GM21529 (cell line): ENCODE results near the gene NKX6-2.
"Not testable (repeated sequence)": the region's sequence is repeated elsewhere in the genome, so short reads cannot be mapped to it uniquely, and the experiment has no call there.

Source experiments
- ATAC-seq: cut with Tn5 transposase; IDR thresholded peaks from one replicate; pipeline ENCODE4 v1.9.1; 2021; ENCODE audit not compliant: unreplicated experiment

NKX6-2 gene

GRCh38 chr10:132783940-132784865 lies 1.7 kb downstream of the NKX6-2 start:
- no peak for ATAC-seq

- no peak for ATAC-seq
Observed at GRCh38 chr10:132783165-132783939, 2.6 kb downstream of the NKX6-2 start.

- no peak for ATAC-seq
Observed at GRCh38 chr10:132781556-132781955, 4.4 kb downstream of the NKX6-2 start.

- ATAC-seq: no peak
Observed at GRCh38 chr10:132780356-132780755, 5.6 kb downstream of the NKX6-2 start.

GRCh38 chr10:132779549-132780294 lies 6.2 kb downstream of the NKX6-2 start:
- no peak for ATAC-seq

- no peak for ATAC-seq
Observed at GRCh38 chr10:132777441-132777840, 8.5 kb downstream of the NKX6-2 start.

GRCh38 chr10:132776821-132777220 lies 9.1 kb downstream of the NKX6-2 start:
- no peak for ATAC-seq

- ATAC-seq: no peak
Observed at GRCh38 chr10:132776186-132776585, 9.8 kb downstream of the NKX6-2 start.

- ATAC-seq: no peak
Observed at GRCh38 chr10:132774902-132775863, 10.8 kb downstream of the NKX6-2 start.

GRCh38 chr10:132774181-132774901 lies 11.6 kb downstream of the NKX6-2 start:
- no peak for ATAC-seq

- not testable (repeated sequence) for ATAC-seq
Observed at GRCh38 chr10:132772816-132773215, 13.1 kb downstream of the NKX6-2 start.

- ATAC-seq: no peak
Observed at GRCh38 chr10:132770061-132771021, 15.6 kb downstream of the NKX6-2 start.

- ATAC-seq: no peak
Observed at GRCh38 chr10:132768346-132769248, 17.4 kb downstream of the NKX6-2 start.

GRCh38 chr10:132766291-132766690 lies 19.7 kb downstream of the NKX6-2 start:
- ATAC-seq: no peak

- no peak for ATAC-seq
Observed at GRCh38 chr10:132765435-132765834, 20.5 kb downstream of the NKX6-2 start.

- ATAC-seq: no peak
Observed at GRCh38 chr10:132764108-132764507, 21.8 kb downstream of the NKX6-2 start.

- ATAC-seq: no peak
Observed at GRCh38 chr10:132763545-132763944, 22.4 kb downstream of the NKX6-2 start.
